Colonic mucosa (tissue), 4 donors: ENCODE data around the gene NCF2. TPM values are rescaled to one million over a fixed set of nuclear protein-coding genes. Genes with fewer than 3 reads are reported as not detected.

Experiments
- DNase-seq: peaks from one replicate; pipeline ENCODE4 v3.0.0-alpha.2; 2020
- H3K27ac ChIP-seq: fragments of 200-600 bp; one replicate; pipeline ENCODE4 v1.8.0; 2021
- H3K27me3 ChIP-seq: fragments of 200-600 bp; one replicate; pipeline ENCODE4 v1.8.0; 2021
- H3K36me3 ChIP-seq: fragments of 200-600 bp; one replicate; pipeline ENCODE4 v1.8.0; 2021
- H3K4me1 ChIP-seq: fragments of 200-600 bp; one replicate; pipeline ENCODE4 v1.8.0; 2021; ENCODE audit warnings: mild to moderate bottlenecking
- H3K4me3 ChIP-seq: fragments of 200-600 bp; one replicate; pipeline ENCODE4 v1.8.0; 2021
- H3K9ac ChIP-seq, 2 donors: one replicate each; pipeline ENCODE4 v1.7.0; 2013; ENCODE audit warnings: control low read depth in 2 of 2, low read depth in 2 of 2, low read length in 2 of 2
- H3K9me3 ChIP-seq: fragments of 200-600 bp; one replicate; pipeline ENCODE4 v1.8.0; 2021
- CTCF ChIP-seq: fragments of 200-600 bp; IDR thresholded peaks from one replicate; pipeline ENCODE4 v1.8.0; 2022; ENCODE audit warnings: antibody characterized with exemption, mild to moderate bottlenecking
- intact Hi-C: fragments of 100-400 bp; cut with DNase I; formaldehyde crosslinking; loops from one replicate; pipeline ENCODE4 v1.14.1; 2022
- total RNA-seq, 2 donors: library from RNA; stranded (reverse); fragmentation: NEBNext Ultra II Directional in 1 of 2; extraction: Animal tissue kit (Norgen Biotek cat#: 25700) in 1 of 2; gene quantifications; one replicate each; pipeline ENCODE4 v1.2.1, GENCODE V29; 2021
- donor health status: healthy.
- donor health status: DM: no; HTN: no; CAD: no.
- donor health status: DM: no; HTN: no; CAD: no.

NCF2 gene
- total RNA-seq, 2 donors from 2014 or later: 2.5 to 9.1 TPM

- Histone ChIP-seq H3K27me3 (no peaks in the 10 kb centered on the region), H3K4me1 (no peaks in the 10 kb centered on the region), H3K9ac (no peak overlapping the region), H3K27ac (no peak overlapping the region), H3K9me3 (no peaks in the 10 kb centered on the region), H3K4me3 (no peak overlapping the region), H3K36me3 (no peaks in the 10 kb centered on the region)
- intact Hi-C loops: no loop called here
- no peak for DNase-seq
- no peak for TF ChIP-seq CTCF
These were observed 14.7 kb downstream of the NCF2 start for GRCh38 chr1:183575606-183576005.

- no peaks in the 10 kb centered on the region for H3K27me3 ChIP-seq
- TF ChIP-seq CTCF: no peak
- no peak for DNase-seq
- H3K4me1 ChIP-seq: no peaks in the 10 kb centered on the region
- intact Hi-C loops: no loop called here
- no peaks in the 10 kb centered on the region for H3K36me3 ChIP-seq
- no peak overlapping the region for H3K27ac ChIP-seq
- no peak overlapping the region for H3K4me3 ChIP-seq
- no peaks in the 10 kb centered on the region for H3K9me3 ChIP-seq
- no peak overlapping the region for H3K9ac ChIP-seq
These were observed 17.5 kb downstream of the NCF2 start for GRCh38 chr1:183572721-183573120.

GRCh38 chr1:183571678-183572268 is 18.5 kb downstream of the NCF2 start:
- no peak for TF ChIP-seq CTCF
- H3K27me3 ChIP-seq: no peaks in the 10 kb centered on the region
- no peaks in the 10 kb centered on the region for H3K9me3 ChIP-seq
- no peak overlapping the region for H3K4me3 ChIP-seq
- no peak overlapping the region for H3K27ac ChIP-seq
- no peaks in the 10 kb centered on the region for H3K4me1 ChIP-seq
- no peak for DNase-seq
- no peak overlapping the region for H3K9ac ChIP-seq
- H3K36me3 ChIP-seq: no peaks in the 10 kb centered on the region
- intact Hi-C loops: no loop called here

GRCh38 chr1:183570451-183570850 is 19.8 kb downstream of the NCF2 start:
- Histone ChIP-seq H3K9ac (no peak overlapping the region), H3K27ac (no peak overlapping the region), H3K27me3 (no peaks in the 10 kb centered on the region), H3K9me3 (no peaks in the 10 kb centered on the region), H3K4me3 (no peak overlapping the region), H3K4me1 (no peaks in the 10 kb centered on the region), H3K36me3 (no peaks in the 10 kb centered on the region)
- TF ChIP-seq CTCF: no peak
- DNase-seq: no peak
- intact Hi-C loops: no loop called here

GRCh38 chr1:183569801-183570200 is 20.5 kb downstream of the NCF2 start:
- no peak for TF ChIP-seq CTCF
- Histone ChIP-seq H3K27me3 (no peaks in the 10 kb centered on the region), H3K36me3 (no peaks in the 10 kb centered on the region), H3K4me3 (no peak overlapping the region), H3K9ac (no peak overlapping the region), H3K9me3 (no peaks in the 10 kb centered on the region), H3K4me1 (no peaks in the 10 kb centered on the region), H3K27ac (no peak overlapping the region)
- intact Hi-C loops: no loop called here
- no peak for DNase-seq
